HG03175 (cell line): ENCODE results near the gene SYNGR3.
A peak's percentile ranks its signal among the peaks of the same experiment; 100 is the strongest.

ENCODE experiments used
- ATAC-seq: cut with Tn5 transposase; IDR thresholded peaks from one replicate; pipeline ENCODE4 v1.9.1; 2021; ENCODE audit warnings: mild to moderate bottlenecking, moderate library complexity; ENCODE audit not compliant: unreplicated experiment

The SYNGR3 gene

DNA sequence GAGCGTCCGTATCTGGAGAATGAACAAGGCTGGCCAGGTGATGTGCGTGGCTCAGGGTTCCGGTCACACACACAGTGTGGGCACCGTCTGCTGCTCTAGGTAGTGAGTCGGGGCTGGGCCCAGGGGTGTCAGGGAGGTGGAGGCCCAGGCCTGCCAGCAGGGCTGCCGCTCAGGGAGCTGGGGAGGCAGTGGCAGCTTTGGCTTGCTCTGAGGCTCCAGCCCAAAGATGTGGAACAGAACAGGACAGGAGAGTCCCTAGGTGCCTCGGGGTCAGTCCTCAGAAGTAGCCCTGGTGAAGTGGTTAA, 13.6 kb upstream of the SYNGR3 start:
- no peak for ATAC-seq

GRCh38 chr16:1976951-1977874, 12.6 kb upstream of the SYNGR3 start:
- ATAC-seq, result no peak

GRCh38 chr16:1977875-1978268, 11.9 kb upstream of the SYNGR3 start:
- no peak for ATAC-seq

- no peak for ATAC-seq
These were observed 11.2 kb upstream of the SYNGR3 start for GRCh38 chr16:1978476-1979120.

- ATAC-seq, result no peak
These were observed 10.3 kb upstream of the SYNGR3 start for GRCh38 chr16:1979271-1980029.

- ATAC-seq, result no peak
These were observed 9.6 kb upstream of the SYNGR3 start for GRCh38 chr16:1980030-1980769.

DNA sequence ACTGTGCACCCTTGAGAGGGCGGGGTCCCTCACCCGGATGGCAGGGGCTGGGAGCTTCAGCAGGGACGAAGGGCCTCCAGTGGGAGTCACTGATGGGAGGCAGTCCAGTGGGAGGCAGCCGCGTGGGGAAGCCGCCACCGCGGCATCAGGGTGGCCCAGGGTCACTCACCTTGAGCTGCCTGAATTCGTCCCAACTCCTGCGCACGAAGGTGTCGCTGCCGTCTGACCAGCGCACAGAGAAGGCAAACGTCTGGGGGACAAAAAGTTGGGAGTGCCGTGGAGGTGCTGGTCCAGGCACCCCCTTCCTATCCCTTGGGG, 9.0 kb upstream of the SYNGR3 start:
- no peak for ATAC-seq

GRCh38 chr16:1981398-1981836, 8.4 kb upstream of the SYNGR3 start, which contains the start of gene NOXO1:
NOXO1 (minus strand) TSS chr16:1981469; CDS start chr16:1981179, 290 bp downstream.
- ATAC-seq, result no peak

- no peak for ATAC-seq
These were observed 7.7 kb upstream of the SYNGR3 start for GRCh38 chr16:1982013-1982433.

DNA sequence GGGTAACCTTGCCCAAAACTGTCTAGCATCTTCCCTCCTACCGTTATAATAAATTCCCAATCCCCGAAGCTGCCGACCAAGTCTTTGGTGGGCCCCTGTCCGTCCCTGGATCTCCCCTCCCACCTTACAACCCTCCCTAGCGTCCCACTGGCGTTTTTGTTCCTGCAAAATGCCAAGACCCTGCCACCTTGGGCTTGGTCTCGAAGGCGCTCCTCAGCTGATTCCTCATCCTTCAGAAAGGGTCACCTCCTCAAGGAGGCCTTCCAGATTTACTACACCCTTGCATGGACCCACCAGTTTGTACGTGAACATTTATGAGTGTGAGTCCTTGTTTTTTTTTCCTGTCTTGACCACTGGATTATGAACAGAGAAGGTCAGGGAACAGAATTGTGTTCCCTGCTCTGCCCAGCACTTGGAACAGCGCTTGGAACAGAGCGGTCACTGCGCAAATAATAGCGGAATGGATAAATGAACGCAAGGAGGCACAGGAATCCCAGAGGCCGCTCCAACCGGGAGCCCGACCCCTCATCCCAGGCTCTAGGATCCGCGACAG, 6.7 kb upstream of the SYNGR3 start:
- no peak for ATAC-seq

- peak; percentile 78 for ATAC-seq
These were observed 6.0 kb upstream of the SYNGR3 start, which contains the start of gene GFER for GRCh38 chr16:1983544-1984346. GFER (plus strand) TSS chr16:1984193; CDS start chr16:1984219, 26 bp downstream.

GRCh38 chr16:1984347-1985225, 5.2 kb upstream of the SYNGR3 start:
- ATAC-seq, result peak; percentile 4

DNA sequence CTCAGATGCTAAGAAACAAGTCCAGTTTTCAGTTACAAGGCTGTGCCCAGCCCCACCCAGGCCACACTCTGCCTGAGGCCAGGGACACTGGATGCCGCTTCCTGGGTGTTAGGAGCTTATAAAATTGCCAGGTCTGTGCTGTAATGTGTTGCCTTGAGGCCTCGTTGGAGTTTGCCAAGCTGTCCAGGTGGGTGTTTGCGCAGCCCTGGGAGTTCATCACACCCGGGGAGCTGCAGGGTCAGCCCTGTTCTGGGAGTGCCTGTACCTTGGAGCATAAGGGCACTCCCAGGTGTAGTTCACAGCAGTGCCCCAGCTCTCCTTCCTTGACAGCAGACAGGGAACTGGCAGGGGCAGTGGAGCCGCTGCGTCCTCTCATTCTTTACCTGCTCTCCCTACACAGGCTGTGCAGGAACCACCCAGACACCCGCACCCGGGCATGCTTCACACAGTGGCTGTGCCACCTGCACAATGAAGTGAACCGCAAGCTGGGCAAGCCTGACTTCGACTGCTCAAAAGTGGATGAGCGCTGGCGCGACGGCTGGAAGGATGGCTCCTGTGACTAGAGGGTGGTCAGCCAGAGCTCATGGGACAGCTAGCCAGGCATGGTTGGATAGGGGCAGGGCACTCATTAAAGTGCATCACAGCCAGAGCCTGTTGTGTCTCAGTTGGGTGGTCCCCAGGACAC, 4.2 kb upstream of the SYNGR3 start:
- no peak for ATAC-seq

DNA sequence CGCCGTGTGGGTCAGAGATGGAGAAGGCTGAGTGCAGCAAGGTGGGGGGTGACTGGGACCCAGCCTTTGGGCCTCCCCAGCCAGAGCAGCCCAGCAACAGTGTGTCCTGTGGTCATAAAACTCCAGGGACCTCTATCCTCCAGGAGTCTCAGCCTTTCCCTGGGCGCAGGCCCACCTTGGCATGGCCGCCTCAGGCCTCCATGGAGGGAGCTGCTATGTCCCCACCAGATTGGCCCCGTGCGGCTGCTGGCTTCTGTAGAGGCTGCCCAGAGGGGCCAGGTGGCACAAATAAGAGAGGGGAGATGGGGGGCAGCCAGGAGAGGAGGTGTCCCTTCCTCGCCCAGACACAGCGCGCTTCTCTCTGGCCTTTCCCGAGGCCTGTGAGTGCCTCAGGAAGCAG, 2.6 kb upstream of the SYNGR3 start:
- ATAC-seq, result no peak

DNA sequence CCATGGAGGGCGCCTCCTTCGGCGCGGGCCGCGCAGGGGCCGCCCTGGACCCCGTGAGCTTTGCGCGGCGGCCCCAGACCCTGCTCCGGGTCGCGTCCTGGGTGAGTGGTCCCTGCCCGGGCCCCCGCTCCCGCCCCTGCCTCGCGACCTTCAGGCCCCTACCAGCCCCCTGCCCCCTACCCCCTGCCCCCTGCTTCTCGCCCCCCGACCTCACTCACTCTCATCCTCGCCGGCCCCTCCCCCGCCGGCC, 256 bp downstream of the SYNGR3 start:
- no peak for ATAC-seq

DNA sequence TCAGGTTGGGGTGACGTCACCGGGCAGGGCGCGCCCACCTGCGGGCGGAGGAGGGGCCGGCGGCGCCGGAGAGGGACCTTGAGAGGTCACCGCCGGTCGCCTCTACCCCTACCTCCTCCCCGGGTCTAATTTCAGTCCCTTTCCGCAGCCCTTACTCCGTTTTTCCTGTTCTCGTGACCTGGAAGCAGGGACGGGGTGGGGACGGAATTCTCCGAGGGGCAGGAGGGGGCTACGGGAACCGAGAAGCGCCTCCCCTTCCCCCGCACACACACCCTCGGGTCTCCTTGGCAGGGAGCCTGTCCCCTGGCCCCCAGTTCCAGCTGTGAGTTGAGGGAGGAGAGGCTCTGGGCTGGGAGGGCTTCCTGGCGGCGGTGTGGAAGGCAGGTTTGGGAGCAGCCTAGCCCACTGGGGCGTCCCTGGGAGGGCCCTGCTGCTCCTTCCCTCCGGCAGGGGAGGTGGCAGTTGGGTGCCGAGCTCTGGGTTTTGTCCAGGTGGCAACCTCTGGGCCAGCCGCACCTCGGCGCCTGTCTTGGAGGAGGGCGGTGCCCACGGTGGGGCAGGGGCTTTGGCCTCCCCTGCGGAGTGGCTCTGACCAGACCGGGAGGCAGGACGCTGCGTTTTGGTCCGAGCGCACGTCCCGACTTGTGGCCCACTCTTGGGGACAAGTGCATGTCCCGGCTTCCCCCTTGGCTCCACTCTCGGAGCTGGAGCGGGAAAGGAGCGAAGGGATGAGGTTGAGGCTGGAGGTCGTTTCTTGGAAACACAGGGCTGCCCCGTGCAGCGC, 773 bp downstream of the SYNGR3 start:
- no peak for ATAC-seq

DNA sequence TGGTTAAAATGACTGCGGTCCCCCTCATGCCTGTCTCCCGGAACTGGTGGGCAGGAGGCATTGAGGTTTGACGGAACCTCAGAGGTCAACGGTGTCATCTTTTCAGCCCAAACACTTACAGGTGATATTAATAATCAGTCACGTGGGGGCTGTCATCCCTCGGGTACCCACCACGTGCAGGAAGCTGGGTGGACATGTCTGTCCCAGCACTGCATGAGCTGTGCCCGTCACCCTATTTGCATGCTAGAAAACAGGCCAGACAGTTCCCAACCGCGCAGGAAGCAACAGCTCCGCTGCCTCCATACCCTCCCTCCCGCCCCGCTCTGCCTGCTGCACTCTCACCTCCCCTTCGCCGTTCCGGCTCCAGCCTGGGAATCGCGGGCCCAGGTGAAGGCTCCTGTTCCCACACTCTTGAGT, 1.4 kb downstream of the SYNGR3 start:
- ATAC-seq, result peak; percentile 46

GRCh38 chr16:1991588-1991947, 1.8 kb downstream of the SYNGR3 start:
- ATAC-seq, result no peak
